Measurements from ENCODE around the gene PRR23E.

- TF ChIP-seq CTCF (IDR thresholded peaks at IDR 0.05): no peak
- no peak for TF ChIP-seq POLR2A (IDR thresholded peaks at IDR 0.05)
Observed at GRCh38 chr3:127206611-127207516, 13.9 kb downstream of the PRR23E start.
